Measurements from ENCODE around the gene WDFY1.
"Not testable (repeated sequence)": the region's sequence is repeated elsewhere in the genome, so short reads cannot be mapped to it uniquely, and the experiment has no call there.

WDFY1 gene

DNA sequence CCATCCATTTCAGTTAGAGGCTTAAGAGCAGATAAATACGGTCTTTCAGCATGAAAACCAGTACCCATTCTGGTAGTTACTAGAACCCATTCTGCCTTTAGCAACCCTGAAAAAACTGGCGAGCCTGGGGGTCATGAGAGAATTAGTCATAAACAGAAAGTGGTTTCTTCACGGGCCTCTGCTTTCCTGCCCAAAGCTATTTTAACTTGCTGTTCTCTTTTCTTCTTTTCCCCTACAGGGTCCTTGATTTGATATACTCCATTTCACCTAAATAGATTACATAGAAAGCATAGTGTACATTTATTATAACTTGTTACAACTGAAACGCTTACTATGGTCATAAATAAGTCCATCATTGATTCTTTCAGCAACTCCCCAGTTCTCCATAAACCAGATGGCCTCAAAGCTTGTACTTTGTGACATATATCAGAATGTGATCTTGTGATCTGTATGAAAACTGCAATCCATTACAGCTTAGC is 48.3 kb downstream of the WDFY1 start:
- DNase-seq (ENCODE audit: low read depth) = peak; percentile 52

DNA sequence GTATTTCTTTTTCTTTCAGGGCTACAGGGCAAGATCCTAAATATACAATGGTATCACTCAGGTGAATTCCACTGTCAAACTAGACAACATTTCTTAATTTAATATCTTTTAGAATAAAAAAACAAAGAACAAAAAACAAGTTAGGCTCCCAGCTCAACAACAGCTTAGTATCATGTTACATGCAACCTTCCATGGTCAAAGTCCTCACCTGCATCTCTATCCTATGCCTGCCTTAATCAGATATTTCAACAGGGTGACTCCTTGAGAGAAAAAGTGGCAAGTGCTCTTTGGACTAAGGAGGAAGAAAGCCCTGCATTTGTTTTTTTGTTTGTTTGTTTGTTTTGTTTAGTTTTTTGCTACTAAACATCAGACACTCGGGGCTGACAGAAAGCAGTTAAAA is 50.2 kb downstream of the WDFY1 start:
- DNase-seq (ENCODE audit: low read depth) = no peak

DNA sequence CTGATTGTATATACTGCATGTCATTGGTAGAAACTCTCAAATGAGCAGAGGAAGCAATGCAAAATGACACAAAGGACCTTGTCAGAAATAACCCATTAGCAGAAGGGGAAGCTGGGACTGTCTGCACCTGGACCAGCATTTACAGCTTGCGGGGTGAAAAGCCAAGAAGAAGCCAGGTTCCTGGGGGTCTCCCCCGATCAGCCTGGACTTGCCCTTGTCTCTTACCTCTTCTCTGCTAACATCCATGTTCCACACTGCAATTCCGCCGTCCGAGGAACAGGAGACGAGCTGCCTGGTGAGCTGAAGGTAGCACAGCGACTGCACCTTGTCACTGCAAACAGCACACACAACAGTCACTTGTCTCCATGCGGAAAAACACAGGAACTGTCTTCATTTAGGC is 51.1 kb downstream of the WDFY1 start:
- DNase-seq (ENCODE audit: low read depth) = no peak

DNA sequence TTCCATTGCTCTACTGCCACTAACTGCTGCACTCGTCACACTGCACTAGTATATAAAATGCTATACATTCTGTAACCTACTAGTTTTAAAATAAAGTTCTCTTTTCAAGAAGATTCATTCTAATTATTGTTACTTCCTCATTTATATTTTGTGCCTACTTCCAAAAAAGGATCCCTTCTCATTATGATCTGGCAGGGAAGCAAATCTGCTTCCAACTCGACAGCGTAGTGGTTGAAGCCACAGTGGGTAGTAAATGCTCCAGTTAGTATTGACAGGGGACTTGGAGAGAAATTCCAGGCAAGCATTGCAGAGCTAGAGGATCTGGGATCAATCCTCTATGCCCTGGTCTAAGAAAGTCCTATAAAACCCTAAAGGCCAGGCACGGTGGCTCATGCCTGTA is 54.4 kb downstream of the WDFY1 start:
- DNase-seq (ENCODE audit: low read depth) = no peak

DNA sequence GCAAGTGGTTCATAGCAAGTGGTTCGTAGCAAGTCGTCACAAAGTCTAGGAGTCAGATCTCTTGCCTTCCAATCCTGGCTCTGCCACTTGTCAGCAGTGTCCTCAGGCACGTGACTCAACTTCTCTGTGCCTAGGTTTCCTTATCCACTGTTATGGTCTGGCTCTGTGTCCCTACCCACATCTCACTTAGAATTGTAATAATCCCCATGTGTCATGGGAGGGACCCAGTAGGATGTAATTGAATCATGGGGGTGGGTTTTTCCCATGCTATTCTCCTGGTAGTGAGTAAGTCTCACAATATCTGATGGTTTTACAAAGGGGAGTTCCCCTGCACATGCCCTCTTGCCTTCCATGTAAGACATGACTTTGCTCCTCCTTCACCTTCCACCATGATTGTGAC is 55.9 kb downstream of the WDFY1 start:
- DNase-seq (ENCODE audit: low read depth) = no peak

DNA sequence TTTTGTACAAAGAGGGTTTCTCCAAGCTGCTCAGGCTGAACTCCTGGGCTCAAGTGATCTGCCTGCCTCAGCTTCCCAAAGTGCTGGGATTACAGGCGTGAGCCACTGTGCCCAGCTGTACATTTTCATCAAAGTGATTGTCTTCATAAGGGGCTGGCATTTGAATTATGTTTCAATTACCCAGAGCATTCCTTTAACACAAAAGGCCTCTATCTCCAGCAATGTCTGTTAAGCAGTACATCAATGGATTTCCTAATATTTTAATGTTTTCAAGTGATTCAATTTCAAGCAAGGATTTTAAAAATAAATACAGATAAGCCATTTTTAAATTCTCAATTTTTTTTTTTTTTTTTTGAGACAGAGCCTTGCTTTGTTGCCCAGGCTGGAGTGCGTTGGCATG is 56.9 kb downstream of the WDFY1 start:
- no peak for DNase-seq (ENCODE audit: low read depth)

DNA sequence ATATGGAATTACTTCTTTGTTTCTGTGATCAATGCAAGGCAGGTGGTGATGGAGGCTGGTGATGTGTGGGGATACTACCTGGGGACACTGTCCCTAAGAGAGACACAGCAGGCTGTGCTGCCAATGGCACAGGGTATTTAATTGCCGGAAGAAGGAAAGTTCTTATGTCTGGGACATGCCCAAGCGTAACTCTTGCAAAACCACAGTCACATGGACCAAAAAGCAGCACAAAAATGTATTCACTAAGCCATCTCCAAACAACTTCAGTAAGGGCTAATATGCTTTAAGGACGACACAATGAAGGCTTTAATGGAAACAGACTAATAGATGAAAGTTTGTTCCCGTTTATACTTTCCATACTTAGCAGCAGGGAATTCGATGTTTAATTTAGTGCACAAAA is 58.0 kb downstream of the WDFY1 start:
- DNase-seq (ENCODE audit: low read depth) = no peak

DNA sequence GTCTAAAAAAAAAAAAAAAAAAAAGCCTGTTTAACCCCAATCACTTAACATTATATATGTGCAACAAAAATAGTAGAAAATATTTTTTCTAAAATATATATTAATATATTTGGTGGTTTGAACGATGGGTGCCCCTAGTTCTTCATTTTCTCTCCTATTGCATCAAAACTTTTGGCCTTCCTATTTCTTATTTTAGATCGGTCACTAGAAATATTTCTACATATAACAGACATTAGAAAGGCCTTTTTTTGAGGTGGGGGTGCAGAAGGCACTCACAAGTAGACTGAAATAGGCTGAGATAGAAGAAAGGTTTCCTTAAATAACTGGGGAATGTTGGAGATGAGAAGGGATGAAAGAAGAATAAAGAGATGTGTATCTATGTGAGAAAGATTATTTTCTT is 58.4 kb downstream of the WDFY1 start:
- no peak for DNase-seq (ENCODE audit: low read depth)

DNA sequence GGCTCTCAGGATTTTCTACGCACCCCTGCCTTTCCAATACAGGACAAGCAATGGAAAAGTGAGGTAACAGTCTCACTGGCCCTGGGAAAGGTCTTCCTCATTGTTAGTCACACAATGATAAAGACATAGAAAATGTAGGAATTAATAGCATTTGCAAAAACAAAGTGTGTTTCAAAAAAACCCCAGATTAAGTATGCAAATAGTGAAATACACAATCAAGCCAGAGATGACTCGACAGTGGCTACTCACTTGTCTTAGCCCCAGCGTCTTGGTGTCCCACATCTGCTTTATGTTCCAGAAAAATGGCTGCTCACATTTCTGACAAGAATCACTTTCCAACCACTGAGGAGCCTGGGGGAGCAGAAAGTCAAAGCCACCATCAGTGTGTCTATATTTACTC is 60.7 kb downstream of the WDFY1 start:
- DNase-seq (ENCODE audit: low read depth) = peak; percentile 85

DNA sequence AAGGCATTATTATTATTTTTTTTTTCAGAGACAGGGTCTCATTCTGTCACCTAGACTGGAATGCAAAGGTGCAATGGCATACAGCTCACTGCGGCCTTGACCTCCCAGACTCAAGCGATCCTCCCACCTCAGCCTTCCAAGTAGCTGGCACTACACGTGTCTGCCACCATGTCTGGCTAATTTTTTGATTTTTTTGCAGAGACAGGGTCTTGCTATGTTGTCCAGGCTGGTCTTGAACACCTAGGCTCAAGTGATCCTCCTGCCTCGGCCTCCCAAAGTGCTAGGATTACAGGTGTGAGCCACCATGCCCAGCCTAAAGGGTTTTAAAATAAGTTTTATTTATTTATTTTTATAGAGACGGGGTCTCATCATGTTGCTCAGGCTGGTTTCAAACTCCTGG is 62.4 kb downstream of the WDFY1 start:
- DNase-seq (ENCODE audit: low read depth) = no peak

DNA sequence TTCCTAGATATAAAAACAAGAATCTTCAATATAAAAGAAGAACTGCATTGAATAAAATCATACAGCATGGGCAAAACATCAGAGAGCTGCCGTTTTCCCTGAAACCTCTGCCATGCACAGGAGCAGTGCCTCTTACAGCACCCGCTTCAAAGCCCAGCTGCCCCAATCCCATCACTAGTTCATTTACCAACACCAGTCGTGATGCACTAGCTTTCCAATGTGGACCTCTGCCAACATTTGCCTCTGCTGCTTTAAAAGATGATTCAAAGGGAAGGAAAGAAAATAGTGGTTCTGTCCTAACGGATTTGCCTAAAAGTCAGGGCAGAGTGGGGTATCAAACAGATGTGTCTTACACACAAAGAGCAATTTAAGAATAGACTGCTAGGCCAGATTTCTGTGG is 64.3 kb downstream of the WDFY1 start:
- DNase-seq (ENCODE audit: low read depth) = no peak

DNA sequence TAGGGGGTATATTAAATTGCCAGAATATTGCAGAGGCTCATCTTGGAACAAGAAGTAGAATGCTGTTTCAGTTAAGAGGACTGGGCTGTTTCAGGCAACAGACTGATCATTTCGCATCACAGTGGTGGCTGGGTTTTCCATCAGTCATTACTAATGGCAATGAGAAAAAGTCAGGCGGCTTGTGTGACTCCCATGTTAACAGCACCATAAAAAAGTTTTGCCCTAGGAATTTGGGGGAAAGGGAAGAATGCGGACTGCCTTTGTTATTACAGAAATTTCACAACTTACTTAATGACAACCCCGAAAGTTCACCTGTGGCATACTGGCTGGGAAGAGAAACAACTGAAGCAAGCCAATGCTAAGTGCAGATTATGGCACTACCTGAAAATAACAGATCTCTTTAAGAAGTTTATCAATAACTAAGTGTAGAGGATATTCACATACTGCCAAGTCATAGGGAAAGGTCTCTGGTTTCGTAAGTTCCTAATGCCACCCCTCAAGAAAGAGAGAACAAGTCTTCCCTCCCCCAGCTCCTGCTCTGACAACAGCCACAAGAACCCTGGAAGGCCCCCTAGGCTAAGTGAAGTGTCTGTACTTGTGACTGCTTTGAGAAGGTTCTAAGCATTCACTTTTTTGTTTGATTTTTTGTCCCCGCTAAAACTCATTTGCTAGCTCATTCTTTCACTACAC is 67.3 kb downstream of the WDFY1 start:
- no peak for DNase-seq (ENCODE audit: low read depth)

DNA sequence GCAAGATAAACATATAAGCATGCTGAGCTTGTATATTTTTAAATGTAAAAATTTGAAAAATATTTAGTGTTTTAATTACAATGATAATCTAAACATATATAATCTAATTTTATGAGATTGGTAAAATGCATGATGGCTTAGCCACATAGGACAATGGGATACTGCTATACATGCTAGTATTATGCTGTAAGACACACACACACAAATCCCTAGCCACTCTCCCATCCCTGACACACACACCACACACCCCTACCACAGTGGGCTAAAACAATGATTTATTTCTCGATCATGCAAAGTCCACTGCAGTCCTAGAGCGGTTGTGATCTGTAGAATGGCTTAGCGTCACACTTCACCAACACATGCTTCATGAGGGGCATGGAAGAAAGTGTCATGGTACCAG is 71.5 kb downstream of the WDFY1 start:
- DNase-seq (ENCODE audit: low read depth) = no peak

DNA sequence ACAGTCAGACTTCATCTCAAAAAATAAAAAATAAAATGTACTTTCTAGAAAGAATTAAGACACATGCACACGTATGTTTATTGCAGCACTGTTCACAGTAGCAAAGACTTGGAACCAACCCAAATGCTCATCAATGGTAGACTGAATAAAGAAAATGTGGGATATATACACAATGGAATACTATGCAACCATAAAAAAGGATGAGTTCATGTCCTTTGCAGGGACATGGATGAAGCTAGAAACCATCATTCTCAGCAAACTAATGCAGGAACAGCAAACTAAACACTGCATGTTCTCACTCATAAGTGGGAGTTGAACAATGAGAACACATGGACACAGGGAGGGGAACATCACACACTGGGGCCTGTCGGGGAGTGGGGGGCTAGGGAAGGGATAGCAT is 72.4 kb downstream of the WDFY1 start:
- DNase-seq (ENCODE audit: low read depth) = not testable (repeated sequence)

DNA sequence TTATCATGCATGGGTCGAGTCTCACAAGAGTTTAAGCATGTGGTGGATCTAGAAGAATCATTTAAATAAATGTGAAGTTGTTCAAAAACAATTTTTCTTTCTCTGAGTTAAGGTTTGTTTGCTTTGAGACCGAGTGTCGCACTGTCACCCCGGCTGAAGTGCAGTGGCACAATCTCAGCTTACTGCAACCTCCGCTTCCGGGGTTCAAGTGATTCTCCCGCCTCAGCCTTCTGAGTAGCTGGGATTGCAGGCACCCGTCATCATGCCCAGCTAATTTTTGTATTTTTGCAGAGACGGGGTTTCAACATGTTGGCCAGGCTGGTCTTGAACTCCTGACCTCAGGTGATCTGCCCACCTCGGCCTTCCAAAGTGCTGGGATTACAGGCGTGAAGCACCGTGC is 73.5 kb downstream of the WDFY1 start:
- not testable (repeated sequence) for DNase-seq (ENCODE audit: low read depth)

DNA sequence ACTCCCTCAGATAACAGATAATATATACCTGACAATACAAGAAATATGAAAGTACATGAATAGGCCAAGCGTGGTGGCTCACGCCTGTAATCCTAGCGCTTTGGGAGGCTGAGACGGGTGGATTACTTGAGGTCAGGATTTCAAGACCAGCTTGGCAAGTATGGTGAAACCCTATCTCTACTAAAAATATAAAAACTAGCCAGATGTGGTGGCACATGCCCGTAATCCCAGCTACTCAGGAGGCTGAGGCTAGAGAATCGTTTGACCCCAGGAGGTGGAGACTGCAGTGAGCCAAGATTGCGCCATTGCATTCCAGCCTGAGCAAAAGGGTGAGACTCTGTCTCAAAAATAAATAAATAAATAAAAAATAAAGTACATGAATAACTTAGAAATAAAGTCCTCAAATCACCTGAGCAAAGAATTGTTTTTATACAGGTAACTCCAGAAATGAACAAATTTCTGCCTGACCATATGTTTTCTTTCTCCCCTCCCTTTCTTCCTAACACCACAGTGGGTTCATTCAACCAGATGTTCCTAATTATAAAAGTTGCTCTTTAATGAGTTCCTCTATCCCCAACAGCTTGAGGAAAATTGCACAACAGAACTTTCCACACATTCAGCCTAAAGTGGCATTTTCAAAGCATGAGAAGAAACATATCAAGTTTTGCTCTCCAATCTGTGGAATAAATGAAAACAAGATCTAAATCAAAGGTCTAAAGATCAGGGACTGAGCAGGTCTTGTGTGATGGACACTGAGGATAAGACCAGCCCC is 74.1 kb downstream of the WDFY1 start:
- DNase-seq (ENCODE audit: low read depth) = no peak

DNA sequence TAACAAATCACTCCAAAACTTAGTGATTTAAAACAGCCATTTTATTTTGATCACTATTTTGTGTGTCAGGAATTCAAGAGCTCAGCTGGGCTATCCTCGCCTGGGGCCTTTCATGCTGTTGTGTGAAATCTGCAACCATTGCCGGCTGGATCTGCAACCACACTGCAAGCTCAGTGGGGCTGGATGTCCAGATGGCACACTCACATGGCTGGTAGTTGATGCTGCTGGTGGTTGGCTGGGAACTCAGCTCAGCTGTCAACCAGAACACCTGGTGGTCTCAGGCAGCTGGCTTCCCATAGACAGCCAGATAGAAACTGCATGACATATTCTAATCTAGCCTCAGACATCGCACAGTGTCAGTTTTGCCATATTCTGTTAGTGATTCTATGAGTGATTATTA is 77.1 kb downstream of the WDFY1 start:
- DNase-seq (ENCODE audit: low read depth) = no peak

DNA sequence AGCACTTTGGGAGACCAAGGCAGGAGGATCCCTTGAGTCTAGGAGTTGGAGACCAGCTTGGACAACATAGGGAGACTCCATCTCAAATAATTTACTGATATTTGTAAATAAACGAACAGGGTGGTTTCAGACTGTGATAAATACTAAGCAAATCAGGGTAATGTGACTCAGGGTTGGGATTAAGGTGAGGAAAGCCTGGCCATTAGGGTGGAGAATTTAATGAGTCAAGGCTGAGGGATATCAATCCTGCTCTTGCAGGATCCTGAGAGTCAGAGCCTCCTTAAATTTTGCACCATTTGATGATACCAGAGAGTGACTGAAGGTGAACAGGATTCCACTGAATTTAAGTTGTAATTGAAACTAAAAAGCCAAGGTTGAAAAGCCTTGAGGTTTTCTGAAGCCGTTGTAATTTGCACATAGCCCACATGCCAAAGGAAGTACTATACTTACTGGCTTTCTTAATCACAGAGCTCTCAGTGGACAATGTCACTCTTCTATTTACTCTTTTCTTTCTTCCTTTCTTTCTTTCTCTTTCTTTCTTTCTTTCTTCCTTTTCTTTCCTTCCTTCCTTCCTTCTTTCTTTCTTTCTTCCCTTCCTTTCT is 79.1 kb downstream of the WDFY1 start:
- no peak for DNase-seq (ENCODE audit: low read depth)

DNA sequence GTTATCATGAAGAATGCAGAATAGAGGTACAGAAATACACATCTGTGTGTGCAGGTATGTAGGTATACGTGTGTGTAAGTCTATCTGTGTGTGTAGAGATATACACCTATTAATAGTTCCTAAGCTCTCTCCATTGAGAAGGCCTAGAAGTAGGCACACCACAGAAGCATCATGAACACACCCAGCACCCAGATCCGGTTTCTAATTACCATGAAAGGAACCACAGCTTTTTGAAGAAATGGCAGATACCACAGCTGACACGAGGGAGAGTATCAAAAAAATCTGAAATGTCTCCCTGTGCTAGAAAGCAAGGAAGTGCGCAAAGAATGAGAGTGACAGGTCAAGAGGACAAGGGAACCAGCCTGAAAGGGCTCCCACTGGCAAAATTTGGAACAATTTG is 80.0 kb downstream of the WDFY1 start:
- no peak for DNase-seq (ENCODE audit: low read depth)

DNA sequence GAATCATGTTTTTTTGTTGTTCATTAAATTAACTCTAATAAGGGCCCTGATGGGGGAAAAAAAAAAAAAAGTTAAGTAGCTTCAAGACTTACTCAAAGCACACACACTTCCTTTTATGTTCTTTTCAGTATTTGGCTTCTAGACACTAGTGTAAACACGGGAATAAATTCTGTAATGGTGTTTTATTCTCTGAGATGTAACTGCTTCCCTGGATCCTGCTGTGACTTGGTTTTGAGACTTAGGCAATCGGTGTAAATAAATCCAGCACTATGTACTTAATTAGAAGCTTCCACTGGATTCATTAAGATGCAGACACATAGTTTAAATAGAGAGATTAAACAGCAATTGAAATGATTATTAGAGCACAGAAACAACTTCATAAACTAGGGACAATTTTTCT is 81.6 kb downstream of the WDFY1 start:
- no peak for DNase-seq (ENCODE audit: low read depth)

DNA sequence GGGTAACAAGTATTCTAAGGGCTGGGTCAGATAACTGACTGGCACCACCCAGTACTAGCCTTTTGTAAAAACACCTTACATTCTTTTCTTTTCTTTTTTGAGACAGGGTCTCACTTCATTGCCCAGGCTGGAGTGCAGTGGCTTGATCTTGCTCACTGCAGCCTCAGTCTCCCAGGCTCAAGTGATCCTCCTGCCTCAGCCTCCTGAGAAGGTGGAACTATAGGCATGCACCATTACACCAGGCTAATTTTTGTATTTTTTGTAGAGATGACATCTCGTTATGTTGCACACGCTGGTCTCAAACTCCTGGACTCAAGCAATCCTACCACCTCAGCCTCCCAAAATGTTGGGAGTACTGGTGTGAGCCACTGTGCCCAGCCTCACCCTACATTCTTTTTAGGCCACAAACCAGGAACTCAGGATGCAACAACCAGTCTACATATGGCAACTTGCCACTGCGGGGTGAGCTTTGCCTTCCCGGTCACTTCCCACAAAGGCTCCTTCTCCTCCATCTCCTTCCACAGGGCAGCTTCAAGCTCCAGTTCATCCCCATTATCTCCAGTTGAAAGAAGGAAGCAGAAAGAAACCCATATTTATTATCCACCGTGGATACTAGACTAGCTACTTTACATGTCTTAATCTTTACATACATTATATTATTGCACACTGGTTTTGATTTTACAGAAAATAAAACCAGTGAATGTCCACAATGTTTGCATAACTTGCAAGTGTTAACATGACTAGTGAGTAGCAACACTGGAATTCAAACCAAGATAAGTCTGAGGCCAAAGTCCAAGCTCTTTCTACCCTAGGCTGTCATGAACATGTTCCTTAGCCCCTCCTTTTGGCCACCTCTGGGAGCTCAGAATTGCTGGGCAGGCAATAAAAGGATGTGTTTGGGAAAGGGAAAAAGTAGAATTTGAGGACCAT is 84.1 kb downstream of the WDFY1 start:
- peak; percentile 65 for DNase-seq (ENCODE audit: low read depth)

DNA sequence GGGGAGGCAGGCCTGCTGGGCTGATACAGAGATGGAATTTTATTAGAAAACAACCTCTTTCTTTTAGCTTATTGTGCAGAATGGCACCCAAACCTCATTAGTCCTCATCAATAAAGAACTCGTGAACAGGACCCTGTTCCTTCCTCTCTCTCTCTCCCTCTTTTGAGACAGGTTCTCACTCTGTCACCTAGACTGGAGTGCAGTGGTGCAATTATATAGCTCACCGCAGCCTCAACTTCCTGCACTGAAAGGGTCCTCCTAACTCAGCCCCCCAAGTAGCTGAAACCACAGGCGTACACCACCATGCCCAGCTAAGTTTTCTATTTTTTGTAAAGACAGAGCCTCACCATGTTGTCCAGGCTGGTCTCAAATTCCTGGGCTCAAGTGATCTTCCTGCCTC is 86.1 kb downstream of the WDFY1 start:
- no peak for DNase-seq (ENCODE audit: low read depth)
